Nephron progenitor cell (in vitro differentiated cells): ENCODE measurements around the gene CCDC88C.
A peak's percentile ranks its signal among the peaks of the same experiment; 100 is the strongest.

Source experiments
- DNase-seq: peaks from one replicate; pipeline ENCODE4 v3.0.0; 2021
- H3K27ac Mint-ChIP-seq: 2 replicates; pipeline ENCODE4 v1.8.0; 2021; ENCODE audit warnings: mild to moderate bottlenecking, moderate library complexity, mixed read lengths
- H3K27me3 Mint-ChIP-seq: 2 replicates; pipeline ENCODE4 v1.8.0; 2021; ENCODE audit warnings: mild to moderate bottlenecking, low read depth, mixed read lengths; ENCODE audit not compliant: poor library complexity
- H3K36me3 Mint-ChIP-seq: 2 replicates; pipeline ENCODE4 v1.8.0; 2021; ENCODE audit warnings: low read depth, mixed read lengths
- H3K4me1 Mint-ChIP-seq: 2 replicates; pipeline ENCODE4 v1.8.0; 2021; ENCODE audit warnings: mixed read lengths
- H3K4me3 Mint-ChIP-seq: 2 replicates; pipeline ENCODE4 v1.8.0; 2021; ENCODE audit warnings: mild to moderate bottlenecking, moderate library complexity, mixed read lengths
- H3K9me3 Mint-ChIP-seq: 2 replicates; pipeline ENCODE4 v1.8.0; 2021; ENCODE audit warnings: mild to moderate bottlenecking, moderate library complexity, mixed read lengths
- CTCF ChIP-seq: fragments of 200-600 bp; sonication (generic); IDR thresholded peaks from 2 replicates; pipeline ENCODE4 v1.5.0; 2021; ENCODE audit warnings: antibody characterized with exemption

Gene CCDC88C

DNA sequence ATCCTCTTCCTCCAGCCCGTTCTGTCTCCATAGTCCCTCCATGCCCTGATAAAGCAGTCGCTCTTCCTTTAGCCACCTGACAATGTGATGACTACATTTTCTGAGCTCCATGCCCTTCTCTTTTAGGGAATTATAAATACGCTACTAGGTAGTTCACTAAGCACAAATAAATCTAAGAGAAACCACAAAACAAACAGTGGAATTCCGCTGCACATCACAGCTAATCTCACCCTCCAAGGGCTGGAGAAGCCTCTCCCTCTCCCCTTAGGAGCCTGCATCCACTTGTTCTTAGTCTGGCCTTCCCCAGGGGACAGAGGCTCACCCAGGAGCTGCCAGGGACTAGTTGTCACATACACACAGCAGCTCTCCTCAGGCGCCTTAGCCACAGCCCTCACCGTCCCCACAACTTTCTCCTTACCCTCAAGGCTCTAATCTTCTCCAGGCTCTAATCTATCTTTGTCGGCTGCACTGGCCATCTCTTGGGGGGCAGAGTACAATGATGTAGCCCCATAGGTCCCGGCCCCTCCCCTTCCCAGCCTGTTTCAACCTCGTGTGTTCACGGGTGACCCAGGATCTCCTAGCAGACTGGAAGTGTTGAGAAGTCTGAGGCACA is 117.2 kb downstream of the CCDC88C start:
- Mint-ChIP-seq H3K27me3 (peaks cover 6% of the 10 kb centered on the region), H3K36me3 (peaks cover 67% of the 10 kb centered on the region), H3K9me3 (no peaks in the 10 kb centered on the region), H3K27ac (peak overlapping the region; percentile 81), H3K4me3 (no peak overlapping the region), H3K4me1 (peaks cover 32% of the 10 kb centered on the region)
- no peak for DNase-seq
- TF ChIP-seq CTCF: no peak

- peaks cover 66% of the 10 kb centered on the region for H3K36me3 Mint-ChIP-seq
These were observed 118.2 kb downstream of the CCDC88C start for GRCh38 chr14:91299121-91300115.

DNA sequence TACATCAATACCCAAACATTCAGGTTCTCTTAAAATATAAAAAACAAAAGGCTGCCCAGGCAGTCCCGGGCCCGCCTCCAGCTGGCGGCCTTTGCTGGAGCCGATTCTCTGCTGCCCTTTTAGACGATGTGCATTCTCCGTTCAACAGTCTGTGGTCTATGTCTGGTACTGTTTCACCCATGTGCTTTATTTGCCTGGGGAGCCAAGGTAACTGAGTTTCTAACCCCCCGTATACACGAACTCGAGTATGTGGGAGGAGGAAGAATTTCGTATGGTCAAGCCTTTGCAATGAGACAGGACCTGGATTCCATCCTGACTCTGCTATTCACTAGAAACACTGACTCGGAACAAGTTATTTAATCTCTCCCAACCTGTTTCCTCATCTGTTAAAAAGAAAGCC is 119.0 kb downstream of the CCDC88C start:
- H3K4me3 Mint-ChIP-seq: no peak overlapping the region
- peaks cover 6% of the 10 kb centered on the region for H3K27me3 Mint-ChIP-seq
- H3K4me1 Mint-ChIP-seq: peaks cover 20% of the 10 kb centered on the region
- DNase-seq: no peak
- peaks cover 74% of the 10 kb centered on the region for H3K36me3 Mint-ChIP-seq
- no peak for TF ChIP-seq CTCF
- no peaks in the 10 kb centered on the region for H3K9me3 Mint-ChIP-seq
- peak overlapping the region; percentile 54 for H3K27ac Mint-ChIP-seq

More at GRCh38 chr14:91299121-91300115, 118.2 kb downstream of the CCDC88C start:
- Mint-ChIP-seq H3K27me3 (peaks cover 6% of the 10 kb centered on the region), H3K4me3 (no peak overlapping the region), H3K9me3 (no peaks in the 10 kb centered on the region), H3K27ac (no peak overlapping the region), H3K4me1 (peaks cover 25% of the 10 kb centered on the region)
- TF ChIP-seq CTCF: no peak
- DNase-seq: no peak

DNA sequence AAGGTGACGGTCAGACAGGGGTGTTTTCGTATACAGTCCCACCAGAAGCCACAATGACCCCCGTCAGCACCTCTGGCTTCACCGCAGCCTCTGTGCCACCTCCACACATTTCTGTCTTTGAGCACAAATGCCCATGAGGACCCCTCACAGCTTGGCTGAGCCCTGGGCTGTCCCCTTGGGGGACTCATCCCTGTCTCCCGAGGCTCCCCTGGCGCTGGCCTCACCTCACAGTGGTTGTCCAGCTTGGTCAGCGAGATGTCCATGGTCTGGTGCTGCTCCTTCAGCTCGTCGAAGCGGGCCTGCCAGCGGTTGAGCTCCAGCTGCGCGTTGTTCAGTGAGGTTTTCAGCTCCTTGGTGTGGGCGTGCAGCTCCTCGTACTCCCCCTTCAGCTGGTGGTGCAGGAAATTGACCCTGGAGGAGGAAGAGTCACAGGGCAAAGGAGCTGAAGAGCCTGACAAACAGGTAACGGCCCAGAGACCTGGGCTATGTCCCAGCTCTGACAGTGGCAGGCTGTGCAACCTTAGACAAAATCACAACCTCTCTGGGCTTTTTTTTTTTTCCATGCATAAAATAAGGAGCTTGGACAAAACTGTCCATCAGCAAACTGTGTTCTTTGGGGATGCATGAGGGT is 120.4 kb downstream of the CCDC88C start:
- Mint-ChIP-seq H3K4me1 (peaks cover 10% of the 10 kb centered on the region), H3K27me3 (peaks cover 6% of the 10 kb centered on the region), H3K36me3 (peaks cover 76% of the 10 kb centered on the region), H3K9me3 (no peaks in the 10 kb centered on the region), H3K27ac (no peak overlapping the region), H3K4me3 (no peak overlapping the region)
- DNase-seq: no peak
- no peak for TF ChIP-seq CTCF

- H3K27me3 Mint-ChIP-seq: peaks cover 6% of the 10 kb centered on the region
- no peaks in the 10 kb centered on the region for H3K9me3 Mint-ChIP-seq
- TF ChIP-seq CTCF: no peak
- no peak for DNase-seq
- H3K4me1 Mint-ChIP-seq: peaks cover 5% of the 10 kb centered on the region
- peaks cover 71% of the 10 kb centered on the region for H3K36me3 Mint-ChIP-seq
- no peak overlapping the region for H3K4me3 Mint-ChIP-seq
- H3K27ac Mint-ChIP-seq: peak overlapping the region; percentile 45
These were observed 121.5 kb downstream of the CCDC88C start for GRCh38 chr14:91295851-91296796.
